HG03135 (cell line): Measurements from ENCODE around the gene LRP1B.
"Not testable (repeated sequence)": the region's sequence is repeated elsewhere in the genome, so short reads cannot be mapped to it uniquely, and the experiment has no call there.

Experiments
- ATAC-seq: cut with Tn5 transposase; IDR thresholded peaks from one replicate; pipeline ENCODE4 v1.9.1; 2021; ENCODE audit warnings: mild to moderate bottlenecking, moderate library complexity; ENCODE audit not compliant: unreplicated experiment

Gene LRP1B

DNA sequence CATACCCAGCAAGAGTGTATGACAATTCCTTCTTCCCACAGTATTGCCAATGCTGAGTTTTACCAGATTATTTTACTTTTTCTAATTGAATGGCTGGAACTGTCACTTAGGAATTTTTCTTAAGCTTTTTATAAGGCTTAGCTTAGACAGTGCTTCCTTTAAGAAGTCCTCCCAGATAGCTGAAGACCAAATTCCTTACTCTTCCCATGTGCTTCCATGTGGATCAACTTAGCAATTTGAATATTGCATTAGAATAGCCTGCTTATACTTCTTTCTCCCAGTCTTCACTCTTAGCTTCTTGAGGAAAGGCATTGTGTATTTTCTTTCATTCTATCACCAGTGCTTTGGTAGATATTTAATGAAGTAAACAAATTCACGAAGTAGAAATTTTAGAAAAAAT lies 1144.4 kb downstream of the LRP1B start:
- no peak for ATAC-seq

DNA sequence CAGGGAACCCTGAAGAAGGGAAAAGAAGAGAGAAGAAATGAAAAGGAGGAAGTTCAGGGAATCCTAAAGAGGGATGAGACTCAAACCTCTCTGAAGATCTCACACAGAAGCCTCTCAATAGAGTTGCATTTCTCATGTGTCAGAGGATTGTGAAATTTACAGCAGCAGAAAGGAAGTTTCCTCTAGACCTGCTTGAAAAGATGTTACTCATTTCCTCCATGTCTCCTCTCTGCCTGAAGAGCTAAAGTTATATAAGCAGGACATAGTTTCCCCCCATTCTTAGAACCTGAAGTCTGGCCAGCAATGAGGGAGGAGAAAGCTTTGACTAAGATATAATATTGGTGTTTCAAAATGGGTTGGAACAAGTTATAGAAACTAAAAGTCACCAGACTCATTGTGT lies 1155.6 kb downstream of the LRP1B start:
- no peak for ATAC-seq

DNA sequence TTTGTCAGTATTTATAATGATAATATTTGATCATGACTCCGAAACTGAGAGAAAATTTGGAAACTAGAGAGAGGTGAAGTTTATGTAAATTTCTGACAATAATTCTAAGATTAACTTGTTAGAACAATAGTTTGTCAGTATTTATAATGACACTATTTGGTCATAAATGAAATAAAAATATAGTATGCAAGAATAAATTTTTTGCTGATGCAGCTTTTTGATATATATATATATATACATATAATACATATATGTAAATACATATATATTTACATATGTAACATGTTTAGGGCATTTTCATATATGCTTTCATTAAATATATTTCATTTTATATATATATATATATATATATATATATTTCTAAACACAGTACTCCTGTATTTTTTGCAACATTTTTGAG lies 1158.1 kb downstream of the LRP1B start:
- ATAC-seq = no peak

DNA sequence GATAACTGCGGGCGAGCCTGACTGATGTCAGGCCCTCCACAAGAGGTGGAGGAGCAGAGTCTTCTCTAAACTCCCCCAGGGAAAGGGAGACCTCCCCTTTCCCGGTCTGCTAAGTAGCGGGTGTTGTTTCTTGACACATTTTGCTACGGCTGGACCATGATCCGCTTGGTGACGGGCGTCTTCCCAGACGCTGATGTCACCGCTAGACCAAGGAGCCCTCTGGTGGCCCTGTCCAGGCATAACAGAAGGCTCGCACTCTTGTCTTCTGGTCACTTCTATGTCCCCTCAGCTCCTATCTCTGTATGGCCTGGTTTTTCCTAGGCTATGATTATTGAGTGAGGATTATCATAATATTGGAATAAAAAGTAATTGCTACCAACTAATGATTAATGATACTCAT lies 1166.5 kb downstream of the LRP1B start:
- not testable (repeated sequence) for ATAC-seq

DNA sequence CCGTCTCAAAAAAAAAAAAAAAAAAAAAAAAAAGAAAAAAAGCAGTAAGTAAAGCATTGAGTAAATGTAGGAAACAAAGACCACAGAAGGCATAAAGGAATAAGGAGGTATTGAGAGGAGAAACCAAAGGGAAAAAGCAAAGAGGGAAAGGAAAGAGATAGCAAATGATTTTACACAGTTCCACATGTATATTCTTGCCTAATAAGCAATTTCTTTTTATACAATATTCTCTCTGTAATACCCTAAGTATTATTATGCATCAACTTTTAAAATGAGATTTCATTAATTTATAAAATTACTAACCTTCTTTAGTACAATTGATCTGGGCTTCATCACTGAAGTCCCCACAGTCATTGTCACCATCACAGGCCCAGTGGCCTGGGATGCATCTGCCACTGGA lies 1180.9 kb downstream of the LRP1B start:
- ATAC-seq = no peak

DNA sequence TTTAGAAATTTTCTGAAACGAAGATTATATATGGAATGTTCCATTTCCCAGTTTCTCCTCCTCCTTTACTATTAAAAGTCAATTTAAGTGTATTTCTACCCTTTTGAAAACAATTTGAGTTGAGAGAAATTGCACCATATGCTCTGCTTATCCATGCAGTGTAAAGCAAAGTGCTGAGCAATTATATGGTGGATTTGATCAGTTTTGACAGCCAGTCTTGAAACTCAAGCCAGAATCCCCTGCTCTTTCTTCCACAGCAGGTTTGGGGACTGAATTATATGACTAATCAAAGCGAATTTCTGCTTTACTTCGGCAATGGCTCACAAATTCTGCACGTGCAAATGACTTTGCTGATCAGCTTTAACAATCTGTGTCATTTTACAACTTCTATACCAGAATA lies 1183.6 kb downstream of the LRP1B start:
- ATAC-seq = no peak

DNA sequence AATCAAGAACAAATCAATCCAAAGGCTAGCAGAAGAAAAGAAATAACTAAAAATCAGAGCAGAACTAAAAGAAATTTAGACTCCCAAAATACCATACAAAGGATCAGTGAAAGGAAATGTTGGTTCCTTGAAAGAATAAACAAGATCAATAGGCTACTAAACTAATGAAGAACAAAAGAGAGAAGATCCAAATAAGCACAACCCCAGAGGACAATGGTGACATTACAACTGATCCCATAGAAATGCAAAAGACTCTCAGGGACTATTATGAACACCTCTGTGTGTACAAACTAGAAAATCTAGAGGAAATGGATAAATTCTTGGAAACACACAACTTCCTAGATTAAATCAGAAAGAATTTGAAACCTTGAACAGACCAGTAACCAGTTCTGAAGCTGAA lies 1186.9 kb downstream of the LRP1B start:
- ATAC-seq = no peak

DNA sequence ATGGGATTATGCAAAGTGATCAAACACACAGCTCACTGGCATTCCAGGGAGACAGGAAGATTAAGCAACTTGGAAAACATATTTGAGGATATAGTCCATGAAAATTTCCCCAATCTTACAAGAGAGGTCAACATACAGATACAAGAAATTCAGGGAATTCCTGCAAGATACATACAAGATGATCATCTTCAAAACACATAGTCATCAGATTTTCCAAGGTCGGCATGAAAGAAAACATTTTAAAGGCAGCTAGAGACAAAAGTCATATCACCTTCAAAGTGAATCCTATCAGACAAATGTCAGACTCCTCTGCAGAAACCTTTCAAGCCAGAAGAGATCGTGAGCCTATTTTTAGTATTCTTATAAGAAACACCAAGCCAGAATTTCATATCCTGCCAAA lies 1188.5 kb downstream of the LRP1B start:
- no peak for ATAC-seq

DNA sequence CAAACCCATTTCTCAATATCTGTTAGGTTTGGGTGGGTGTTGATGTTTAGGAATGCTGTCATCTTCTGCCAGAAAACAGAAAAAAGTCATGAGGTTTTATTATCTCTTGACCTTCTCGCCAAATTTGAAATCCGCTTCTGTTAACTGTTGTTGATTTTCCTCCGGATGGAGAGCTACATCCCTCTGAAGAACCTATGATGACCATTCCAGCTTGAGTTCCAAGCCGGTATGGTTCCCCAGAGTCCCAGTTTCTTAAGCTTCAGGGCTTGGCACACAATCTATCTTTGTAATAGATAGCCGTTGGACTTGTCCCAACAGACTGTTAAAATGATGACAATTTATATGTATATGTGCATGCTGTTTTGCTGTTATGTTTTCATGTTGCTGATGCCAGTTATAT lies 1201.0 kb downstream of the LRP1B start:
- ATAC-seq = no peak

DNA sequence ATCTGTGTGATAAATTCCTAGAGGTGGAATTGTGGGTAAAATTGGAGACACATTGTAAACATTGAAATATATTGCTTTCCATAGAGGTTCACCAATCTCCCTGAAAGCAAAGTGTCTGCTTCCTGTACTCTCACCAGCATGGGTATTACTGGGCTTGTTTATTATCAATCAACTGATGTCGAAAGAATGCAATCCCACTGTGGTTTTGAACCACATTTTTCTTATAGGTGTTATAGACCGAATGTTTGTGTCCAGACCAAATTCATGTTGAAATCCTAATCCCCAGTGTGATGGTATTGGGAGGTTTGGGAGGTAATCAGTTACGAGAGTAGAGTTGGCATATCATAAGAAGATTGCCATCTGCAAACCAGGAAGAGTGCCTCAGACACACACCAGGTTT lies 1212.4 kb downstream of the LRP1B start:
- ATAC-seq = no peak

DNA sequence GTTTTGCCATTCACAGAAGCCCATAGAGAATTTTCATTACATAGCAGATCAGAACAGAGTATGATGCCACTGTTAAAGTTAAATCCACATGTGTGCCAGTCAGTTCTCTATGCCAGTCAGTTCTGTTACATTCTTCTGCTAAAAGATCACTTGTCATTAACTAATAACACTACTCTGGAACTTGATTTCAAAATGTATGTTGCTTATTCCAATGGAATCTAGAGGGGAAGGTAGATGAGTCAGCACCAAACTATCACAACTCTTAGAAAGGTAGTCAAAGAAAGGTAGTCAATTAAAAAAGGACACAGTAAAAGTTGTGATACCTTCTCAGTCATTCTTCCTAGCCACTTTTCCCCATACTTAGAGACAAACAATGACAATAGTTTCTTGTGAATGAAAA lies 1214.4 kb downstream of the LRP1B start:
- ATAC-seq = no peak

DNA sequence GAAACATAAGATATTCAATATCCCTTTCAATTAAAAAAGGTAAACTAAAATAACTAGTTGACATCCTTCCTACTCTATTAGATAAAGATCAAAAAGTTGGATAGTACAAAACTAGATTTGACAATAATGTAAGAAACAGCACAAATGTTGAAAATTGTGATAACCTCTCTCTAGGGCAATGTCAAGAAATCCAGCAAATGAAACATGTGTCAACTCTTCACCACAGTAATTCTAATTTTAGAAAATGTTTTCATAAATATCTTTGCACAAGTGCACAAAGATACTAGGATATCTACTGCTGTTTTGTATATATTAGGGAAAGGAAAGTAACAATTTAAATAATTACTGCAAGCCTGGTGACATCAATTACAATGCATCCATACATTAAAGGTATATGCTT lies 1220.1 kb downstream of the LRP1B start:
- ATAC-seq = no peak

DNA sequence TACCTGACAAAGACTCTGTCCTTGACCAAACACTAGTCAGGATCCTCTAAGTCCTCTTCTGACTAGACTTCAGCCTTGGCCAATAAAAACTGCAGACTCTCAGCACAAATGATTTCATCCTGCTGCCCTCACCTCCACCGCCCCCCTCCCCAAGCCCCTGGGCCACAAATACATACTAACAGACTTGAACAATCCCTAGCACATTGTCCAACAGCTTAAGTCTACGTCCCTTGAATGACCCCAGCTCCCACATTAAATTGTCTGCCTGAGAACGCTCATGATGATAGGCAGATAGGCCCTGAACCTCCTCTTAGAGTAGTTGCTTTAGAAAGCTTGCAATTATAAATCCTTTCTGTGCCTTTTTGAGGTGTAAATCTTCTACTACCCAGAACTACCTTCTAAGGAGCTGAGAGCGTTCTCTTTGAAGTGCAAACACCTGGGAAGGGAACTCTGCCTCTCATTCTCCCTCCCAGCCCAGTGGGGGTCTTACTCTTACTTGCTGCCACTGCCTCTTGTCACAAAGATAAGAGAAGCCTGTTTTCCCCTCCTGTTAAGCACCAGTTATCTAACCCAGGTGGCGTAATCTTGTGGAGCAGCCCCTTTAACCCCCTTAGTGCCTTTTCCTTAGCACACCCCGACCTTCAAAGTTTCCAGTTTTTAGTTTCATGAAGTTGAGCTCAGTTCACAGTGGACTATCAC lies 1225.6 kb downstream of the LRP1B start:
- no peak for ATAC-seq

DNA sequence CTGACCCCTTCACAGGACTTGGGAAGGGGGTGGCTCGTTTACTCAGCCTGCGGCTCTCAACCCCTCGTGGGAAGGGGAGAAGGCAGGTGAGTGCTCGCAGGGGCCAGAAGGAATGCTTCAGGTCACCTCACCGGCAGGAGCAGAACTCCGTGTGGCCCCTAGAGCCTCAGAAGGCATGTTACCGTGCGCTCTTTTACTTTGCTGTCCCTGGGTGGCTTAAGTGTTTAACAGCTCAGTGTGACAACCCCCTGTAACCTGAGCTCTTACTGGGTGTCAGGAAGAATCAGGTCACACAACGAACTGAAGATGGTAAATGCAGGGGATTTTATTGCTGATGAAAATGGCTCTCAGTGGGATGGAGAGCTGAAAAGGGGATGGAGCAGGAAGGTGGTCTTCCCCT lies 1235.4 kb downstream of the LRP1B start:
- ATAC-seq = no peak

DNA sequence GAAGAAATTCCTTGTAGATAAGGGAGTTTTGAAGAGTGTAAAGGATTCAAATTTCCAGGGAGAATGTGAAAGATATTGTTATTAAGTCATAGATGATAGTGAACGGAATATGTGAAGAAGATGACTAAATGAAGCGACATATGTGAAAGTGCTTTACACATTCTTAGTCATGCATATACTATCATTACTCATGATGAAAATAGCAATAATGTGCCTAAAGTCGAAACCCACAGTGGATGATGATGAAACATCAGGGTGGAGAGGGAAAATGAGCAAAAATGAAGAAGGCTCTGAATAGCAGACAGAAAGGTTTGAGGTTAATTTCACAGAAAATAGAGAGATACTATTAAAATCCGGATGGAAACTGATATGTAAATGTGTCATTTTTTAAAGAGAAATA lies 1237.1 kb downstream of the LRP1B start:
- ATAC-seq = no peak

DNA sequence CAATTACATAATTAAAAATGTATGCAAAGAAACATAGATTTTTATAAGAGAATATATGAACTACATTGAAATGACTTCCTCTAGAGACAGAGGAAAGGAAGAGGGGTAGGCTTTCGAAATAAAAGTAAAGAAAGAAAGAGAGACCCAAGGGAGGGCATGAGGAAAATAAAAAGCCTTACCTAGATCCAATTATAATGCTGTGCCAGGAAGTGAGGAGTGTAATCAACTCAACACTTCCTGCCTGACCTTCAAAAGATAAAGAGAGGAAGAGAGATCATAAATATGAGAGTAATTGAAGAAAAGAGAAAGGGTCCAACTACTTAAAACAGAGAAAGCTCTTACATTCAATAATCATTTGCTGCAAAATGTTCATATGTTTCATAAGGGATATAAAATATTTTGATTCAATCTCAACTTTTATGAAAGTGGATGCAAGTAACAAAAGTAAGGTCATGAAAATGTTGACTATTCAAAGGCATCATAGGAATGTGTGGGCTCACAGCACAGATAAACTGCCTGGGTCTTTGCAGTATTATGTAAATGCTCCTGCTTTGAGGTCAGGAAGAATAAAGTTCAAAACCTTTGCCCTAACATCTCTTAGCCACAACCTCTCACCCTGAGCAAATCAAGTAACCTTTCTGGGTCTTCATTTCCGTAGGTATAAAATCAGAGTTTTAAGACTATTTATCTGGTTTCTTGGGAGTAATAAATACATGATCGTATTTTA lies 1237.7 kb downstream of the LRP1B start:
- no peak for ATAC-seq

DNA sequence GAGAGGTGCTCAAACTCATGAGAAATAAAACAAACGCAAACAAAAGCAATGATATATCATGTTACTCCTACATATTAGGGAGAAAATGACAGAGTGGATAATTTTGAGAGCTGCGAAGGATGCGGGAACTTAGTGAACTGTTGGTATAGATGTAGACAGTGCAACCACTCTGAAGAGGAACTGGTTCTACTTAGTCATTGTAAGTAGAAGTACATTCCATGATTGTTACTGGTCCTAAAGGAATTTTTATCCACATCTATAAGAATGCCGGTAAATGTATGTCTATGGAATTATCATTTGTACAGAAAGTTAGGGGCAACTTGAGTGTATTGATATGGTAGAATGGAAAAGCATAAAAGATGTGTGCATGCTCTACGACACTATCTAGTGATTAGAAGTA lies 1238.4 kb downstream of the LRP1B start:
- ATAC-seq = no peak

DNA sequence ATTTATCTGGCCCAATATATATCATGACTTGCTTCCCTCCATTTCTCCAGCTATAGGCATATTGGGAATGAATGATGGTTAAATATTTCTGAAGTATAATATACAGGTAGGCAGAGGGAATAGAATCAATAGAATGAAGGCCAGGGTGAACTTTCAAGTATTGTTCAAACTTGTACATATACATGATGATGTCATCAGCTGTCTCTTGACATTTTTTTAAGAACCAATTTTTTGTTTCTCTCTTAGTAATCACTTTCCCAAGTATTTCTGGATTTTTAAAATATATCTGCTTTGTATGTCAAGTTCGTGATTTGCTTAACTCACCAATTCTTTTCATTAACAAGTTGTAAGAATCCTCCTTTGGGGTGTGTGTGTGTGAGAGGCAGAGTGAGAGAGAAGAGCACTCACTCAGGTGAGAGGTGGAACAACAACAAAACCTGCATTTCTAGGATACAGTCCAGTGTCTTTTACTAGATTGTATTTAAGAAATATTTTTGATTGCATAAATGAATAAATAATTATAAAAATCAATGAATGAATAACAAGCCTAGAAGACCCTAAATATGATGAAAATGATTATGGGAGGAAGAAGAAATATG lies 1239.1 kb downstream of the LRP1B start:
- ATAC-seq = no peak

DNA sequence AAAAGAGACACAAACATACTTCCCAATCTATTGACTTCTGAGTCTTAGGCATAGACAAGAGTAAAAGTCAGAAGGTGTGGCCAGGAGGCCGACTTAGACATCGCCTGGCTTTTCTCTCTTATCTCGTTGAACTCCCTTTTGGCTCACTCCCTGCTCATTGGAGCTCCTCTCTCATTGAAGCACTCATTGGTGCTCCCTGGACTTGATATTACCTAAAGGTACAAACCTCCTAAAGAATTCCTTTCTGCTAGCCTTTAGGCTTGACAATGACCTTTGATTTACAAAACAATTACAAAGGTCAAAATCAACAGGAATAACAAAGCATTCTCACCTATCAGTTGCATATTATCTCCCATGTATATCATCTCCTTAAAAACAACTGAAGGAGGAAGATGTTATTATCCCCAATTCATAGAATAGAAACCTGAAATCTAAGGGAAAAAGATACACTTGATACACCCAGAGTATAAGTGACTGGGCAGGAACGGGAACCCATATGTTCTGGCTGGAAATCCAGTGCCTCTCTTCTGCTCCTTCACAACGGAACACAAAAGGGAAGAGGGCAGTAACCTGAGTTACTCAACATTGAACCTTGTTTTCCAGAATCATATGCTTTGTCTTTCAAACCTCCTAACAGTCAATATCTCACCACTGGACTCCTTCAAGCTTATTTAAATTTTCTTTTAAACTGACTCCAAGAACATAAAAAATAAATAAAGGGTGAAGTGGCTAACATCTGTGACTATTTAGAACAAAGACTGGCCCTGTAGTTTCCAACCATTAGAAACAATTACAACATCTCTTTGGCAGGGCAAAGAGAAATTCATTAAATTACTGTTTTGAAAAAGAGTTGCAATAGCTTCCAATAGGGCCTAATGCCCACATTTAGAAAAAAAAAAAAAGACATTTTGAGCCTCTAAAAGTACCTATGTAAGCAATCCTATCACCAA lies 1247.9 kb downstream of the LRP1B start:
- no peak for ATAC-seq

DNA sequence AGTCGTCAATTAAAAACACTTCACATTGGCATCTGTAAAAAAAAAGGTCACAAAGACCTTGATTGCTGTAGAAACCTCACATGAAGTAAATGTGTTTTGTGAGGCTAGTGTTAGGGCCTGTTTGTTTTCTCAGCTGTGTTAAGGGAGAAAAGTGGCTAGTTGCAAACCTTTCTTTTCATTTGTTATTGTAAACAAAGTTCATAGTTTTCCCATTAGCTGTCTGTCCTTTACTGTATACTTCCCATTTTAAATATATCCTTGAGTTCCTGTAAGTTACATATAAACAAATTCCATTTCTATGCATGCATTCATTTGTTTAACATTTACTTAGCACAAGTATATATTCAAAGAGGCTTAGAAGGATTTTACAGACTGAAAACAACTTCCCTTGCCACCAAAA lies 1250.2 kb downstream of the LRP1B start:
- no peak for ATAC-seq

DNA sequence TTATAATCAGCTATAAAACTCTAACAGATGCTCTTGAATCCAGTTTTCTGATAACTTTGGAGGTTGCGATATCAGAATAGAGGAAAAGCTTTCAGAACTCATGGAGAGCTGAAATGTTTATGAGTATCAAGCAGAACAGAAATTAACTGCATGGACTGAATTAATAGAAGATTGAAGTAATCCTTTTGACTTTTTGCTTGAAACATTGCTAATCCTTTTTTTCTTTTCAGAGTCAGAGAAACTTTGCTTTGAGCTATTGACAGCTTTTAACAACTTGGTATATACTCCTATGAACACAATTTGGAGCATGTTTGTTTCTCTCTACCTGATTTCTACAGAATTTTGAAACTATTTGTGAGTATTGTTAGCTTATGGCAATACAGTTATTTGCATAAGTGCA lies 1254.8 kb downstream of the LRP1B start:
- ATAC-seq = no peak
